ENCODE results near the gene PDGFC.

GRCh38 chr4:156971165-156971675, 379 bp downstream of the PDGFC start:
- TF ChIP-seq REST (IDR thresholded peaks at IDR 0.05; ENCODE audit: insufficient read depth in 1 of 2, low read depth in 2 of 2, low read length in 1 of 2) (no peak), POLR2AphosphoS5 (IDR thresholded peaks at IDR 0.05; ENCODE audit: low read depth, low read length) (no peak), TCF7L2 (IDR thresholded peaks at IDR 0.05; ENCODE audit: low read depth, low read length) (no peak)
- TF ChIP-seq, protein P1, sequence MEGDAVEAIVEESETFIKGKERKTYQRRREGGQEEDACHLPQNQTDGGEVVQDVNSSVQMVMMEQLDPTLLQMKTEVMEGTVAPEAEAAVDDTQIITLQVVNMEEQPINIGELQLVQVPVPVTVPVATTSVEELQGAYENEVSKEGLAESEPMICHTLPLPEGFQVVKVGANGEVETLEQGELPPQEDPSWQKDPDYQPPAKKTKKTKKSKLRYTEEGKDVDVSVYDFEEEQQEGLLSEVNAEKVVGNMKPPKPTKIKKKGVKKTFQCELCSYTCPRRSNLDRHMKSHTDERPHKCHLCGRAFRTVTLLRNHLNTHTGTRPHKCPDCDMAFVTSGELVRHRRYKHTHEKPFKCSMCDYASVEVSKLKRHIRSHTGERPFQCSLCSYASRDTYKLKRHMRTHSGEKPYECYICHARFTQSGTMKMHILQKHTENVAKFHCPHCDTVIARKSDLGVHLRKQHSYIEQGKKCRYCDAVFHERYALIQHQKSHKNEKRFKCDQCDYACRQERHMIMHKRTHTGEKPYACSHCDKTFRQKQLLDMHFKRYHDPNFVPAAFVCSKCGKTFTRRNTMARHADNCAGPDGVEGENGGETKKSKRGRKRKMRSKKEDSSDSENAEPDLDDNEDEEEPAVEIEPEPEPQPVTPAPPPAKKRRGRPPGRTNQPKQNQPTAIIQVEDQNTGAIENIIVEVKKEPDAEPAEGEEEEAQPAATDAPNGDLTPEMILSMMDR (IDR thresholded peaks at IDR 0.05), result no peak

All from Panc1 (cell line).